NCI-H526 (cell line): ENCODE results near the gene PHKG2.
"Not testable (repeated sequence)": the region's sequence is repeated elsewhere in the genome, so short reads cannot be mapped to it uniquely, and the experiment has no call there.

Source experiments
- DNase-seq, 2 experiments: peaks; one replicate each; lab custom pipeline; 2025; lab: John Stamatoyannopoulos, UW

The PHKG2 gene

GRCh38 chr16:30747799-30748633, at the start of gene PHKG2:
PHKG2 (plus strand) TSS chr16:30748425; CDS start chr16:30748821, 396 bp downstream.
- peak; percentile 96 to 99 for DNase-seq

- DNase-seq = peak; percentile 62 to 88
Measured at GRCh38 chr16:30698816-30699614, 49.2 kb upstream of the PHKG2 start, which contains the start of gene SRCAP. SRCAP (plus strand) TSS chr16:30699171; CDS start chr16:30700825, 1,654 bp downstream.

- DNase-seq = peak in 1 of 2 experiments; percentile 18
Measured at GRCh38 chr16:30699615-30700099, 48.6 kb upstream of the PHKG2 start.

- DNase-seq = no peak
Measured at GRCh38 chr16:30700491-30700890, 47.7 kb upstream of the PHKG2 start.

- DNase-seq = no peak
Measured at GRCh38 chr16:30700971-30701370, 47.3 kb upstream of the PHKG2 start.

GRCh38 chr16:30703071-30703470, 45.2 kb upstream of the PHKG2 start:
- not testable (repeated sequence) for DNase-seq

- no peak for DNase-seq
Measured at GRCh38 chr16:30703971-30704370, 44.3 kb upstream of the PHKG2 start.

GRCh38 chr16:30706046-30706445, 42.2 kb upstream of the PHKG2 start:
- DNase-seq = no peak

- DNase-seq = no peak
Measured at GRCh38 chr16:30710971-30711370, 37.3 kb upstream of the PHKG2 start.

GRCh38 chr16:30711712-30712111, 36.5 kb upstream of the PHKG2 start:
- DNase-seq = no peak

- no peak for DNase-seq
Measured at GRCh38 chr16:30715750-30716445, 32.3 kb upstream of the PHKG2 start.

GRCh38 chr16:30720086-30720485, 28.1 kb upstream of the PHKG2 start:
- DNase-seq = no peak

- no peak for DNase-seq
Measured at GRCh38 chr16:30720694-30721093, 27.5 kb upstream of the PHKG2 start.

GRCh38 chr16:30721167-30721566, 27.1 kb upstream of the PHKG2 start:
- no peak for DNase-seq

- DNase-seq = no peak
Measured at GRCh38 chr16:30721606-30722005, 26.6 kb upstream of the PHKG2 start.

GRCh38 chr16:30722443-30722842, 25.8 kb upstream of the PHKG2 start:
- DNase-seq = no peak

GRCh38 chr16:30722916-30723315, 25.3 kb upstream of the PHKG2 start:
- no peak for DNase-seq

- DNase-seq = no peak
Measured at GRCh38 chr16:30723725-30724355, 24.4 kb upstream of the PHKG2 start.

GRCh38 chr16:30724641-30725417, 23.4 kb upstream of the PHKG2 start:
- DNase-seq = no peak

- no peak for DNase-seq
Measured at GRCh38 chr16:30725418-30725792, 22.8 kb upstream of the PHKG2 start.

GRCh38 chr16:30728321-30728720, 19.9 kb upstream of the PHKG2 start:
- no peak for DNase-seq
